IMR-90 (cell line): ENCODE measurements around the gene FOXC2. TPM values are rescaled to one million over a fixed set of nuclear protein-coding genes. Genes with fewer than 3 reads are reported as not detected.

ENCODE experiments used
- ATAC-seq: fragments of 200-7000 bp; cut with Tn5 transposase; 2 replicates; pipeline ENCODE4 v1.9.1; 2020; ENCODE audit warnings: low read depth, mild to moderate bottlenecking, moderate library complexity
- BruUV-seq: library from RNA; stranded (reverse); fragments of 400-500 nt; replicated peaks from 2 replicates; lab custom pipeline; 2021; lab: Mats Ljungman, UMichigan
- CTCF ChIA-PET: fragments of 300-600 bp; formaldehyde crosslinking; extraction: SDS; loops from one replicate; lab custom pipeline; 2021; ENCODE audit warnings: antibody characterized with exemption; lab: Yijun Ruan, JAX
- POLR2A ChIA-PET: fragments of 300-600 bp; sonication (Branson Sonifier 250); formaldehyde crosslinking; loops from one replicate; lab custom pipeline; 2022; ENCODE audit warnings: antibody characterized with exemption; ENCODE audit not compliant: unreplicated experiment; lab: Charles Lee
- DNase-seq: peaks from one replicate; pipeline ENCODE4 v3.0.0; 2013
- H2AFZ ChIP-seq: replicated peaks from 2 replicates; pipeline ENCODE3; 2013; ENCODE audit warnings: low read length, mild to moderate bottlenecking; ENCODE audit not compliant: poor library complexity
- H2AK5ac ChIP-seq: 2 replicates; pipeline ENCODE4 v1.6.1; 2013; ENCODE audit warnings: low read depth, low read length, inconsistent platforms
- H2AK9ac ChIP-seq: replicated peaks from 2 replicates; pipeline ENCODE3; 2013; ENCODE audit warnings: mild to moderate bottlenecking, low read depth, low read length, moderate library complexity; ENCODE audit not compliant: poor library complexity
- H2BK120ac ChIP-seq: 2 replicates; pipeline ENCODE4 v1.6.1; 2013; ENCODE audit warnings: low read depth, low read length, inconsistent platforms
- H2BK15ac ChIP-seq: 3 replicates; pipeline ENCODE4 v1.6.1; 2013; ENCODE audit warnings: low read depth, low read length, inconsistent platforms
- H2BK20ac ChIP-seq: 2 replicates; pipeline ENCODE4 v1.6.1; 2013; ENCODE audit warnings: low read depth, mild to moderate bottlenecking, inconsistent platforms, low read length, moderate library complexity
- H2BK5ac ChIP-seq: 2 replicates; pipeline ENCODE4 v1.6.1; 2013; ENCODE audit warnings: mild to moderate bottlenecking, low read depth, low read length, inconsistent platforms; ENCODE audit not compliant: poor library complexity, severe bottlenecking
- H3K14ac ChIP-seq: replicated peaks from 2 replicates; pipeline ENCODE4 v1.6.1; 2013; ENCODE audit warnings: low read depth, low read length, inconsistent platforms
- H3K18ac ChIP-seq: 2 replicates; pipeline ENCODE4 v1.6.1; 2013; ENCODE audit warnings: low read depth, low read length, control low read depth
- H3K23ac ChIP-seq: 2 replicates; pipeline ENCODE4 v1.6.1; 2013; ENCODE audit warnings: low read depth, low read length, inconsistent platforms
- H3K27ac ChIP-seq: 2 replicates; pipeline ENCODE4 v1.5.1; 2013; ENCODE audit warnings: mild to moderate bottlenecking, control low read depth, low read length; ENCODE audit not compliant: insufficient read depth
- H3K27me3 ChIP-seq: 2 replicates; pipeline ENCODE4 v1.6.1; 2013; ENCODE audit warnings: low read length; ENCODE audit not compliant: control insufficient read depth, insufficient read depth
- H3K36me3 ChIP-seq: 2 replicates; pipeline ENCODE4 v1.6.1; 2013; ENCODE audit warnings: low read length, mixed read lengths; ENCODE audit not compliant: control insufficient read depth, insufficient read depth
- H3K4ac ChIP-seq: 2 replicates; pipeline ENCODE4 v1.6.1; 2013; ENCODE audit warnings: low read depth, low read length, inconsistent platforms
- H3K4me1 ChIP-seq: 2 replicates; pipeline ENCODE4 v1.6.1; 2013; ENCODE audit warnings: low read length, mixed read lengths; ENCODE audit not compliant: control insufficient read depth, insufficient read depth
- H3K4me2 ChIP-seq: 2 replicates; pipeline ENCODE4 v1.6.1; 2013; ENCODE audit warnings: low read depth, mild to moderate bottlenecking, control low read depth, low read length, moderate library complexity
- H3K4me3 ChIP-seq: 2 replicates; pipeline ENCODE4 v1.5.1; 2013; ENCODE audit warnings: low read depth, mild to moderate bottlenecking, control low read depth, low read length, moderate library complexity; ENCODE audit not compliant: insufficient read depth
- H3K56ac ChIP-seq: 2 replicates; pipeline ENCODE4 v1.6.1; 2013; ENCODE audit warnings: low read length, inconsistent platforms; ENCODE audit not compliant: insufficient read depth; ENCODE audit errors: extremely low read depth
- H3K79me1 ChIP-seq, 2 experiments: 2 replicates each; pipeline ENCODE4 v1.6.1; 2013; ENCODE audit warnings: low read length in 2 of 2, inconsistent platforms in 1 of 2, low read depth in 1 of 2
- H3K9ac ChIP-seq: 2 replicates; pipeline ENCODE4 v1.6.1; 2013; ENCODE audit warnings: low read depth, low read length, control low read depth
- H3K9me1 ChIP-seq: 2 replicates; pipeline ENCODE4 v1.6.1; 2013; ENCODE audit warnings: low read length, inconsistent platforms; ENCODE audit not compliant: insufficient read depth
- H3K9me3 ChIP-seq: 2 replicates; pipeline ENCODE4 v1.6.1; 2013; ENCODE audit warnings: low read length; ENCODE audit not compliant: control insufficient read depth, insufficient read depth
- H4K20me1 ChIP-seq: 2 replicates; pipeline ENCODE4 v1.6.1; 2013; ENCODE audit warnings: low read length, inconsistent platforms; ENCODE audit not compliant: insufficient read depth
- H4K5ac ChIP-seq: 2 replicates; pipeline ENCODE4 v1.6.1; 2013; ENCODE audit warnings: mild to moderate bottlenecking, low read depth, low read length, control low read depth
- H4K8ac ChIP-seq, 2 experiments: 2 replicates each; pipeline ENCODE4 v1.6.1; 2013; ENCODE audit warnings: low read depth in 2 of 2, low read length in 2 of 2, control low read depth in 1 of 2, inconsistent platforms in 1 of 2
- H4K91ac ChIP-seq: 2 replicates; pipeline ENCODE4 v1.6.1; 2013; ENCODE audit warnings: low read depth, low read length, inconsistent platforms; ENCODE audit not compliant: insufficient read depth
- BHLHE40 ChIP-seq: fragments of 150-350 bp; IDR thresholded peaks from 2 replicates; pipeline ENCODE4 v1.6.1; 2016; ENCODE audit warnings: mild to moderate bottlenecking, low read depth, low read length
- CEBPB ChIP-seq: IDR thresholded peaks from 2 replicates; pipeline ENCODE4 v1.6.1; 2012; ENCODE audit warnings: low read depth, low read length, improper control_type of control experiment
- CHD1 ChIP-seq: IDR thresholded peaks from 2 replicates; pipeline ENCODE4 v1.6.1; 2012; ENCODE audit warnings: low read depth, low read length, improper control_type of control experiment
- CTCF ChIP-seq: conservative IDR thresholded peaks from 2 replicates; pipeline ENCODE4 v1.5.1; 2012; ENCODE audit warnings: mild to moderate bottlenecking, low read depth, low read length, improper control_type of control experiment
- ELK1 ChIP-seq: fragments of 150-350 bp; IDR thresholded peaks from 2 replicates; pipeline ENCODE4 v1.6.1; 2016; ENCODE audit warnings: low read depth, mild to moderate bottlenecking, low read length, moderate library complexity, borderline replicate concordance
- FOS ChIP-seq: fragments of 150-350 bp; IDR thresholded peaks from 2 replicates; pipeline ENCODE4 v1.6.1; 2016; ENCODE audit warnings: low read depth, low read length
- MAFK ChIP-seq: IDR thresholded peaks from 2 replicates; pipeline ENCODE4 v1.6.1; 2012; ENCODE audit warnings: low read depth, low read length, improper control_type of control experiment
- MAZ ChIP-seq: IDR thresholded peaks from 2 replicates; pipeline ENCODE4 v1.6.1; 2012; ENCODE audit warnings: low read depth, mild to moderate bottlenecking, low read length, improper control_type of control experiment, moderate library complexity, borderline replicate concordance
- MXI1 ChIP-seq: IDR thresholded peaks from 2 replicates; pipeline ENCODE4 v1.6.1; 2012; ENCODE audit warnings: low read depth, mild to moderate bottlenecking, low read length, moderate library complexity, borderline replicate concordance
- NFE2L2 ChIP-seq: fragments of 150-350 bp; IDR thresholded peaks from 2 replicates; pipeline ENCODE4 v1.6.1; 2016; ENCODE audit warnings: low read depth, mild to moderate bottlenecking, low read length
- POLR2A ChIP-seq: IDR thresholded peaks from 2 replicates; pipeline ENCODE4 v1.6.1; 2012; ENCODE audit warnings: mild to moderate bottlenecking, low read depth, low read length
- RAD21 ChIP-seq: IDR thresholded peaks from 2 replicates; pipeline ENCODE4 v1.6.1; 2012; ENCODE audit warnings: low read length, improper control_type of control experiment
- RCOR1 ChIP-seq: IDR thresholded peaks from 2 replicates; pipeline ENCODE4 v1.6.1; 2012; ENCODE audit warnings: mild to moderate bottlenecking, low read length, improper control_type of control experiment; ENCODE audit not compliant: insufficient replicate concordance
- RFX5 ChIP-seq: IDR thresholded peaks from 2 replicates; pipeline ENCODE4 v1.8.0; 2012; ENCODE audit warnings: low read depth, mild to moderate bottlenecking, low read length, moderate library complexity
- SMC3 ChIP-seq: fragments of 150-350 bp; IDR thresholded peaks from 2 replicates; pipeline ENCODE4 v1.6.1; 2016; ENCODE audit warnings: low read depth, mild to moderate bottlenecking, antibody characterized with exemption, low read length, moderate library complexity
- WGBS, 2 experiments: methylation state at CpG; one replicate each; pipeline versions ENCODE4 v1.1.5 to v1.1.7; 2013; ENCODE audit warnings: missing lambda C conversion rate in 2 of 2; ENCODE audit not compliant: insufficient read length in 1 of 2; ENCODE audit errors: extremely low coverage in 2 of 2; 5-methylcytosine and 5-hydroxymethylcytosine counted together
- dilution Hi-C: fragments of 300-500 bp; cut with HindIII; formaldehyde crosslinking; loops from one replicate; pipeline ENCODE4 v1.14.3; 2018; ENCODE audit warnings: low sequenced_read_pairs; ENCODE audit not compliant: unreplicated experiment
- in situ Hi-C: fragments of 300-500 bp; cut with MboI; formaldehyde crosslinking; loops from 3 replicates; pipeline ENCODE4 v1.14.3; 2019; ENCODE audit warnings: low sequenced_read_pairs, inconsistent platforms, mixed read lengths
- intact Hi-C: fragments of 100-400 bp; cut with micrococcal nuclease; formaldehyde crosslinking; loops from 2 replicates; pipeline ENCODE4 v1.10.0; 2022
- polyA plus RNA-seq, 3 experiments: library from polyadenylated mRNA; depleted of rRNA; stranded (reverse); fragments of >200 nt; gene quantifications; 2 replicates each; pipeline ENCODE4 v1.2.3, GENCODE V29; 2012; ENCODE audit warnings: low replicate concordance in 1 of 3
- total RNA-seq: library from RNA; depleted of rRNA; stranded (reverse); fragments of >200 nt; gene quantifications from 2 replicates; pipeline ENCODE4 v1.2.3, GENCODE V29; 2012
- TF ChIP-seq, protein P1 (sequence below): fragments of 150-350 bp; IDR thresholded peaks from 2 replicates; pipeline ENCODE4 v1.6.1; 2017; ENCODE audit warnings: mild to moderate bottlenecking, antibody characterized with exemption, low read length, low read depth

Gene FOXC2
- total and polyA plus RNA-seq, 2 of the 4 experiments (the other 2 are of a cell fraction), result 0.90 to 6.4 TPM

DNA sequence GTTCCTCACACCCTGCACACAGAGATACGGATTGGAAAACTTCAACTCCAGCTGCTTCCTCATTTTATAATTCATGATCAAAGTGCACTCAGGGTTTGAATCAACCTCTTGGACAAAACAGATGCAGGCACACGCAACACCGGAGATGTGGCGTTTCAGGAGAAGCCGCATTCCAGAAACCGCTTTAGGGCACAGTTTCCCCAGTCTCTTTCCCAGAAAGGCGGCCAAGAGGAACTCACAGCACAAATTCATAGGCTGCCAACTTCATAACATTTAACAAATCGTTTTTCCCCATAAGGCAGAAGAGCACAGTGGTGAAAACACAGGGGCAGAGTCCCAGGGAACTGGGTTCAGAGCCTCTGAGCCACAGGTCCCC is 20.0 kb upstream of the FOXC2 start:
- no peak overlapping the region for H3K4me2 ChIP-seq
- H3K27me3 ChIP-seq, result no peaks in the 10 kb centered on the region
- no peak overlapping the region for H3K56ac ChIP-seq
- H3K36me3 ChIP-seq, result peaks cover 46% of the 10 kb centered on the region
- H4K8ac ChIP-seq, result no peak overlapping the region
- in situ Hi-C loops, result no loop called here
- no TSS peak for BruUV-seq
- no peak overlapping the region for H3K14ac ChIP-seq
- H3K27ac ChIP-seq, result no peak overlapping the region
- no peak for DNase-seq
- TF ChIP-seq RAD21 (no peak), FOS (no peak), RFX5 (no peak), RCOR1 (no peak), CEBPB (no peak), CHD1 (no peak), POLR2A (no peak), BHLHE40 (no peak), NFE2L2 (no peak), MXI1 (no peak), ELK1 (no peak), SMC3 (no peak), MAZ (no peak), MAFK (no peak), CTCF (no peak)
- TF ChIP-seq, protein P1, sequence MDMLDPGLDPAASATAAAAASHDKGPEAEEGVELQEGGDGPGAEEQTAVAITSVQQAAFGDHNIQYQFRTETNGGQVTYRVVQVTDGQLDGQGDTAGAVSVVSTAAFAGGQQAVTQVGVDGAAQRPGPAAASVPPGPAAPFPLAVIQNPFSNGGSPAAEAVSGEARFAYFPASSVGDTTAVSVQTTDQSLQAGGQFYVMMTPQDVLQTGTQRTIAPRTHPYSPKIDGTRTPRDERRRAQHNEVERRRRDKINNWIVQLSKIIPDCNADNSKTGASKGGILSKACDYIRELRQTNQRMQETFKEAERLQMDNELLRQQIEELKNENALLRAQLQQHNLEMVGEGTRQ, result no peak
- H2BK15ac ChIP-seq, result no peak overlapping the region
- no peak overlapping the region for H3K4ac ChIP-seq
- H2BK5ac ChIP-seq, result no peak overlapping the region
- H4K5ac ChIP-seq, result no peak overlapping the region
- H3K79me1 ChIP-seq, result peaks cover 0 to 17% of the 10 kb centered on the region in 2 experiments; a peak in 2 of 4 replicates
- no peak overlapping the region for H3K4me3 ChIP-seq
- no peak overlapping the region for H4K91ac ChIP-seq
- H2AK9ac ChIP-seq, result no peak overlapping the region
- ATAC-seq, result no peak
- no peak overlapping the region for H3K9ac ChIP-seq
- no peak overlapping the region for H2AFZ ChIP-seq
- no peak overlapping the region for H2AK5ac ChIP-seq
- no peaks in the 10 kb centered on the region for H3K9me1 ChIP-seq
- POLR2A ChIA-PET, result no interaction called here
- no peak overlapping the region for H3K18ac ChIP-seq
- H2BK20ac ChIP-seq, result no peak overlapping the region
- dilution Hi-C loops, result no loop called here
- intact Hi-C loops, result no loop called here
- no peaks in the 10 kb centered on the region for H4K20me1 ChIP-seq
- no peaks in the 10 kb centered on the region for H3K4me1 ChIP-seq
- H3K23ac ChIP-seq, result no peak overlapping the region
- H3K9me3 ChIP-seq, result no peaks in the 10 kb centered on the region
- H2BK120ac ChIP-seq, result no peak overlapping the region
- CTCF ChIA-PET, result interaction anchor here (0.7 kb wide), 1 partner anchor 11 kb away, joined by 3 read pairs; no protein-coding TSS in a partner anchor
- 97% methylated on average over 7 of the region's 8 CpGs; no CpG with 5 or more reads in 1 of the 2 experiments for WGBS, 2 experiments
